Endothelial cell of umbilical vein (primary cell): Measurements from ENCODE around the gene PSMC3. TPM values are rescaled to one million over a fixed set of nuclear protein-coding genes. Genes with fewer than 3 reads are reported as not detected.

Experiments used
- BruUV-seq: library from RNA; stranded (reverse); fragments of 400-500 nt; replicated peaks from 2 replicates; lab custom pipeline; 2021; lab: Mats Ljungman, UMichigan
- CTCF ChIA-PET: fragments of 300-600, 350-600 bp; sonication (Branson Sonifier 250); formaldehyde crosslinking; loops from one replicate; lab custom pipeline; 2021; ENCODE audit warnings: antibody characterized with exemption, inconsistent platforms; lab: Charles Lee
- POLR2A ChIA-PET: fragments of 300-600, 350-600 bp; sonication (Branson Sonifier 250); formaldehyde crosslinking; loops from one replicate; lab custom pipeline; 2021; ENCODE audit warnings: antibody characterized with exemption, inconsistent platforms; lab: Charles Lee
- DNase-seq: peaks from one replicate; pipeline ENCODE4 v3.0.0-alpha.2; 2011; ENCODE audit warnings: low read depth, low spot score
- FAIRE-seq: peaks from 2 replicates; lab custom pipeline; 2011; peaks lifted over from hg19 to GRCh38; lab: Jason Lieb, UNC
- H2AFZ ChIP-seq: 2 replicates; pipeline ENCODE4 v1.6.0; 2012; ENCODE audit warnings: low read depth, low read length, control low read depth, inconsistent platforms
- H3K27ac ChIP-seq: 2 replicates; pipeline ENCODE4 v1.5.1; 2011; ENCODE audit warnings: low read depth, mild to moderate bottlenecking, control low read depth, low read length, moderate library complexity; ENCODE audit not compliant: insufficient read depth
- H3K27me3 ChIP-seq, 2 experiments: 2 replicates each; pipeline versions ENCODE4 v1.6.0 to v1.6.1; 2011; ENCODE audit warnings: low read length in 2 of 2, mixed read lengths in 1 of 2; ENCODE audit not compliant: control insufficient read depth in 2 of 2, insufficient read depth in 2 of 2
- H3K36me3 ChIP-seq, 2 experiments: 2 replicates in 1 of 2; 3 replicates in 1 of 2; pipeline ENCODE4 v1.5.1; 2011; ENCODE audit warnings: low read length in 2 of 2, mild to moderate bottlenecking in 1 of 2, moderate library complexity in 1 of 2; ENCODE audit not compliant: control insufficient read depth in 2 of 2, insufficient read depth in 2 of 2; ENCODE audit errors: extremely low read depth in 1 of 2
- H3K4me1 ChIP-seq: 3 replicates; pipeline ENCODE4 v1.5.1; 2011; ENCODE audit warnings: mild to moderate bottlenecking, low read length; ENCODE audit not compliant: control insufficient read depth, insufficient read depth; ENCODE audit errors: extremely low read depth
- H3K4me2 ChIP-seq: 2 replicates; pipeline ENCODE4 v1.6.1; 2011; ENCODE audit warnings: low read length, control low read depth, mixed read lengths; ENCODE audit not compliant: insufficient read depth
- H3K4me3 ChIP-seq, 3 experiments: fragments of 200-600 bp in 1 of 3; sonication (generic), shearing (Covaris generic) in 1 of 3; replicated peaks in 1 of 3; 2 replicates each; pipeline ENCODE4 v1.5.1; 2011 to 2016; ENCODE audit warnings: control low read depth in 3 of 3, low read length in 3 of 3, mild to moderate bottlenecking in 2 of 3, inconsistent platforms in 1 of 3, low read depth in 1 of 3, moderate library complexity in 1 of 3; ENCODE audit not compliant: insufficient read depth in 1 of 3
- H3K79me2 ChIP-seq: 2 replicates; pipeline ENCODE4 v1.6.0; 2012; ENCODE audit warnings: low read length, inconsistent platforms; ENCODE audit not compliant: control insufficient read depth, insufficient read depth
- H3K9ac ChIP-seq: replicated peaks from 2 replicates; pipeline ENCODE3; 2011; ENCODE audit warnings: low read length, control low read depth; ENCODE audit not compliant: insufficient read depth; ENCODE audit errors: extremely low read depth
- H3K9me1 ChIP-seq: replicated peaks from 3 replicates; pipeline ENCODE4 v1.6.0; 2011; ENCODE audit warnings: mild to moderate bottlenecking, low read length; ENCODE audit not compliant: control insufficient read depth, insufficient read depth; ENCODE audit errors: extremely low read depth
- H3K9me3 ChIP-seq: replicated peaks from 2 replicates; pipeline ENCODE4 v1.5.1; 2012; ENCODE audit warnings: low read length, inconsistent platforms; ENCODE audit not compliant: control insufficient read depth, insufficient read depth
- H4K20me1 ChIP-seq: replicated peaks from 2 replicates; pipeline ENCODE3; 2011; ENCODE audit warnings: mild to moderate bottlenecking, low read length; ENCODE audit not compliant: control insufficient read depth, insufficient read depth; ENCODE audit errors: extremely low read depth
- FOS ChIP-seq: IDR thresholded peaks from 2 replicates; pipeline ENCODE4 v1.6.1; 2011; ENCODE audit warnings: mild to moderate bottlenecking, low read length, moderate library complexity, borderline replicate concordance; ENCODE audit not compliant: insufficient read depth
- dilution Hi-C: fragments of 300-500 bp; cut with MboI; formaldehyde crosslinking; loops from one replicate; pipeline ENCODE4 v1.15.0; 2019; ENCODE audit warnings: low sequenced_read_pairs; ENCODE audit not compliant: extremely low pct_ligation_motif_present
- intact Hi-C: fragments of 100-400 bp; cut with micrococcal nuclease; formaldehyde crosslinking; loops from one replicate; pipeline ENCODE4 v1.10.0; 2022
- polyA plus RNA-seq, 4 experiments: library from polyadenylated mRNA; depleted of rRNA in 3 of 4; stranded (reverse) in 3 of 4; unstranded in 1 of 4; fragments of >200 nt; gene quantifications; 2 replicates each; pipeline versions ENCODE4 v1.2.1 to v1.2.3, GENCODE V29; 2011 to 2012; ENCODE audit warnings: missing spikeins in 1 of 4
- total RNA-seq: library from RNA; stranded (reverse); gene quantifications from 2 replicates; pipeline ENCODE4 v1.2.3, GENCODE V29; 2021
- TF ChIP-seq, protein P1 (sequence below), 2 donors: IDR thresholded peaks; 1 replicate in 1 of 2; 2 replicates in 1 of 2; pipeline ENCODE4 v1.5.1; 2011; ENCODE audit warnings: low read length in 2 of 2, mild to moderate bottlenecking in 2 of 2, moderate library complexity in 2 of 2, control low read depth in 1 of 2, inconsistent platforms in 1 of 2, low read depth in 1 of 2; ENCODE audit not compliant: insufficient read depth in 1 of 2; ENCODE audit errors: extremely low read depth in 1 of 2

The PSMC3 gene
- total and polyA plus RNA-seq, 2 donors (not counting 3 experiments of a cell fraction or from before 2014, with no cell fraction given) = 179 to 203 TPM

DNA sequence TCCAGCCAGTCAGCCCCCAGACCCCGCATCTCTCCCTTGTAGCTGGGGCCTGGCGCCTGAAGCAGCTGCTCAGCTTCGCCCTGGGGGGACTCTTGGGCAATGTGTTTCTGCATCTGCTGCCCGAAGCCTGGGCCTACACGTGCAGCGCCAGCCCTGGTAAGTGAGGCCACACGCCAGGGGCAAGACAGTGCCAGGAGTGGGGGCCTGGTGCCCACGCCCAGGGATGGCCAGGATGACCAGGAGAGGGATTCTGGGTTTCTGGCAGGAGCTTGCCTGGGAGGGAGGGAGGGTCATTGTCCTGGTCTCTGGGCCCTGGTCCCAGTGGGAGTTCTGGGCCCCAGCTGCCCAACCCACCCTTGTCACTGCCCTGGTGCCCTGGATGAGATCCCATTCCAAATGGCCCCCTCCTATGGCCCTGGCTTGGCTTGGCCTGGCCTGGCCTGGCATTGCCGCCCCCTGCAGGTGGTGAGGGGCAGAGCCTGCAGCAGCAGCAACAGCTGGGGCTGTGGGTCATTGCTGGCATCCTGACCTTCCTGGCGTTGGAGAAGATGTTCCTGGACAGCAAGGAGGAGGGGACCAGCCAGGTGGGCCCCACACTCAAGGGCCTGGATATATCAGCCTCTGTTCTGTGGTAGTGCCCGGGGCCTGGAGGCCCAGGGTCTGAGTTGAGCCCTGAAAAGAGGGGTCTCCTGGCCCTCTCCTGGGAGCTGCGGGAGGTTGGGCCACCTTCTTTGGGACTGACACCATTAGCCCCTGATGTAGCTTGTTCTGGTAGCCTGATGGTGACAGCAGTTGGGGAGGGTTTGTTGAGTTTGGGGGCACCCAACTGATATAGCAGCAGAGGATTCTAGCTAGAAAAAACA is 14.1 kb downstream of the PSMC3 start:
- DNase-seq (no peak), FAIRE-seq (peak; percentile 33)
- Histone ChIP-seq H3K36me3 (peaks cover 5 to 34% of the 10 kb centered on the region in 2 experiments), H3K79me2 (peaks cover 25% of the 10 kb centered on the region), H3K27me3 (no peaks in the 10 kb centered on the region), H3K9me3 (no peaks in the 10 kb centered on the region), H3K9me1 (no peaks in the 10 kb centered on the region), H3K4me2 (no peak overlapping the region), H3K27ac (no peak overlapping the region), H3K4me1 (peaks cover 42% of the 10 kb centered on the region), H3K4me3 (no peak overlapping the region), H4K20me1 (no peaks in the 10 kb centered on the region), H3K9ac (no peak overlapping the region), H2AFZ (no peak overlapping the region)
- ChIA-PET CTCF (interaction anchor here (0.6 to 7.4 kb wide), 19 partner anchors 9 to 232 kb away, joined by 3 to 148 read pairs (median 4); partner anchors contain the start of genes NR1H3, PSMC3 and SPI1), POLR2A (interaction anchor here (0.8 to 1.5 kb wide), 2 partner anchors 14 to 82 kb away, joined by 3 to 4 read pairs; partner anchors contain the start of gene PSMC3)
- dilution Hi-C loops (no loop called here), intact Hi-C loops (loop anchor here (1.0 to 10.0 kb wide), 2 partner anchors 38 to 443 kb away; no protein-coding TSS in a partner anchor)
- no TSS peak for BruUV-seq
- TF ChIP-seq, protein P1, sequence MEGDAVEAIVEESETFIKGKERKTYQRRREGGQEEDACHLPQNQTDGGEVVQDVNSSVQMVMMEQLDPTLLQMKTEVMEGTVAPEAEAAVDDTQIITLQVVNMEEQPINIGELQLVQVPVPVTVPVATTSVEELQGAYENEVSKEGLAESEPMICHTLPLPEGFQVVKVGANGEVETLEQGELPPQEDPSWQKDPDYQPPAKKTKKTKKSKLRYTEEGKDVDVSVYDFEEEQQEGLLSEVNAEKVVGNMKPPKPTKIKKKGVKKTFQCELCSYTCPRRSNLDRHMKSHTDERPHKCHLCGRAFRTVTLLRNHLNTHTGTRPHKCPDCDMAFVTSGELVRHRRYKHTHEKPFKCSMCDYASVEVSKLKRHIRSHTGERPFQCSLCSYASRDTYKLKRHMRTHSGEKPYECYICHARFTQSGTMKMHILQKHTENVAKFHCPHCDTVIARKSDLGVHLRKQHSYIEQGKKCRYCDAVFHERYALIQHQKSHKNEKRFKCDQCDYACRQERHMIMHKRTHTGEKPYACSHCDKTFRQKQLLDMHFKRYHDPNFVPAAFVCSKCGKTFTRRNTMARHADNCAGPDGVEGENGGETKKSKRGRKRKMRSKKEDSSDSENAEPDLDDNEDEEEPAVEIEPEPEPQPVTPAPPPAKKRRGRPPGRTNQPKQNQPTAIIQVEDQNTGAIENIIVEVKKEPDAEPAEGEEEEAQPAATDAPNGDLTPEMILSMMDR (IDR thresholded peaks at IDR 0.05; ENCODE audit: extremely low read depth in 1 of 2, insufficient read depth in 1 of 2, low read depth in 1 of 2, low read length in 2 of 2) = peak; percentile 84 to 96
- TF ChIP-seq FOS = no peak
